Aorta (tissue), 5 donors: ENCODE results near the gene MED12L. TPM values are rescaled to one million over a fixed set of nuclear protein-coding genes. Genes with fewer than 3 reads are reported as not detected.

ENCODE experiments used
- ATAC-seq: fragments of 200-7000 bp; cut with Tn5 transposase; one replicate; pipeline ENCODE4 v1.9.1; 2022; ENCODE audit warnings: moderate library complexity; ENCODE audit not compliant: low FRiP score
- DNase-seq, 2 donors: peaks; one replicate each; pipeline ENCODE4 v3.0.0-alpha.2; 2020
- H3K27ac ChIP-seq, 2 donors: one replicate each; pipeline ENCODE4 v1.5.1; 2013; ENCODE audit warnings: low read length in 2 of 2, mild to moderate bottlenecking in 2 of 2, moderate library complexity in 2 of 2, control low read depth in 1 of 2, inconsistent platforms in 1 of 2, low read depth in 1 of 2
- H3K27me3 ChIP-seq, 2 donors: one replicate each; pipeline ENCODE4 v1.6.1; 2013; ENCODE audit warnings: control low read depth in 1 of 2, low read length in 1 of 2, mild to moderate bottlenecking in 1 of 2, moderate library complexity in 1 of 2; ENCODE audit not compliant: insufficient read depth in 2 of 2, control insufficient read depth in 1 of 2
- H3K36me3 ChIP-seq, 2 donors: one replicate each; pipeline ENCODE4 v1.6.1; 2013; ENCODE audit warnings: control low read depth in 1 of 2, low read length in 1 of 2, mild to moderate bottlenecking in 1 of 2; ENCODE audit not compliant: insufficient read depth in 2 of 2, control insufficient read depth in 1 of 2
- H3K4me1 ChIP-seq, 2 donors: one replicate each; pipeline ENCODE4 v1.6.1; 2013; ENCODE audit warnings: low read length in 2 of 2, control low read depth in 1 of 2, mild to moderate bottlenecking in 1 of 2, moderate library complexity in 1 of 2; ENCODE audit not compliant: insufficient read depth in 2 of 2, control insufficient read depth in 1 of 2
- H3K4me3 ChIP-seq, 2 donors: one replicate each; pipeline ENCODE4 v1.5.1; 2013; ENCODE audit warnings: low read length in 2 of 2, control low read depth in 1 of 2, mild to moderate bottlenecking in 1 of 2
- H3K9me3 ChIP-seq: one replicate; pipeline ENCODE4 v1.6.1; 2013; ENCODE audit warnings: mild to moderate bottlenecking, low read length; ENCODE audit not compliant: control insufficient read depth
- WGBS, 2 donors: extraction: QIAGEN DNeasy Blood & Tissue Kit; methylation state at CpG; one replicate each; pipeline ENCODE4 v1.1.7; 2013; 5-methylcytosine and 5-hydroxymethylcytosine counted together
- intact Hi-C, 2 donors: fragments of 100-400 bp; cut with DNase I; formaldehyde crosslinking; loops; one replicate each; pipeline versions ENCODE4 v1.14.2 to v1.15.0; 2022
- polyA plus RNA-seq, 2 donors: library from polyadenylated mRNA; stranded (reverse); fragments of 200-250 nt; gene quantifications; one replicate each; pipeline ENCODE4 v1.2.3, GENCODE V29; 2013
- total RNA-seq, 2 donors: library from RNA; stranded (reverse); fragmentation: NEBNext Ultra II Directional; extraction: Animal tissue kit (Norgen Biotek cat#: 25700); gene quantifications; one replicate each; pipeline ENCODE4 v1.2.1, GENCODE V29; 2021
- donor health status: healthy with polysubstance abuse.
- donor health status: Bipolar disorder and iron deficiency.
- donor health status: DM: no; HTN: no; CAD: no.
- donor health status: DM: no; HTN: no; CAD: no.
- donor health status: DM: yes; HTN: yes; CAD: no.

MED12L gene
- total and polyA plus RNA-seq, 4 donors: 1.1 to 2.3 TPM; not detected in 2

DNA sequence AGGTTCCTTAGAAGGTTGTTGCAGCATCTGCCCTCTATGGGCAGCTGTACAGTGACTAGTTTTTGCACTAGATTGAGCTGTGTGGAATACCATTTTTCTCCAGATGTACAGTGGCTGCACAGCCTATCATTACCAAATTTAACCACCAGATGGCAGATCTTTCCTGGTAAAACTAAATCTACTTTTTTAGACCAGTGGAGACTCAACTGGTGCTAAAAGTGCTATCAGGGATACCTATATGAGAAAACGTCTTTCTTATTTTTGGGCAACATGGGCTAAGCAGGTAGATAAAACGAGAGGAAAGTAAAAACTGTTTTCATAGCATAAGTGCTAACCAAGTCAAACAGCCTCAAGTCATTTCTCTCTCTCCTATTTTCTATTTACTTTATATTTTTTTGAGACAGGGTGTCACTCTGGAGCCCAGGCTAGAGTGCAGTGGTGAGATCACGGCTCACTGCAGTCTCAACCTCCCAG, 354.2 kb downstream of the MED12L start:
- no peaks in the 10 kb centered on the region for H3K9me3 ChIP-seq
- H3K27me3 ChIP-seq: no peaks in the 10 kb centered on the region
- WGBS, 2 donors: 17 to 18% methylated on average over 3 of the region's 3 CpGs
- H3K27ac ChIP-seq: no peak overlapping the region
- no peak overlapping the region for H3K4me3 ChIP-seq
- no peaks in the 10 kb centered on the region for H3K36me3 ChIP-seq
- intact Hi-C loops: loop anchor here (2.0 to 10.0 kb wide), 4 partner anchors 223 to 478 kb away; no protein-coding TSS in a partner anchor
- ATAC-seq: peak; percentile 82
- DNase-seq: no peak
- no peaks in the 10 kb centered on the region for H3K4me1 ChIP-seq

DNA sequence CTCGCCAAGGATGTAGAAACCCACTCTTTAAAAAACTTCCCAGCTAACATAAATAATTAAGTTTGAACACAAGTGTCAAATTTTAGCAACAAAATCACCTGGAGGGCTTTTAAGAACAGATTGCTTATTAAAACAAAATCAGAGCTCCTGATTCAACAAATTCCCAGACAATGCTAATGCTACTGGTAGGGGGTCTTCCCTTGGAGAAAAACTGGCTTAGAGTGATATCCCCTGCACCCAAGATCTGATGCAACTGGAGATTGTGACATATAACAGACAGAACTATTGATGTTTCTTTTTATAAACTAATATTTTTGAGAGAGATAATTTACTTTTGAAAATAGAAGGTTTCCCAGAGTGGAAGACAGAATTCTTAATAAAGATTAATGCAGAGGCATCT, 355.5 kb downstream of the MED12L start:
- Histone ChIP-seq H3K27me3 (no peaks in the 10 kb centered on the region), H3K4me1 (no peaks in the 10 kb centered on the region), H3K4me3 (no peak overlapping the region), H3K36me3 (no peaks in the 10 kb centered on the region), H3K9me3 (no peaks in the 10 kb centered on the region), H3K27ac (no peak overlapping the region)
- WGBS, 2 donors: 95 to 96% methylated on average over 1 of the region's 1 CpG
- intact Hi-C loops: loop anchor here (5.0 to 10.0 kb wide), 2 partner anchors 221 to 224 kb away; no protein-coding TSS in a partner anchor
- ATAC-seq: no peak
- no peak for DNase-seq

- Histone ChIP-seq H3K9me3 (no peaks in the 10 kb centered on the region), H3K27ac (no peak overlapping the region), H3K4me1 (no peaks in the 10 kb centered on the region), H3K27me3 (no peaks in the 10 kb centered on the region), H3K36me3 (no peaks in the 10 kb centered on the region), H3K4me3 (no peak overlapping the region)
- no peak for DNase-seq
- ATAC-seq: no peak
- intact Hi-C loops: loop anchor here (5.0 to 10.0 kb wide), 2 partner anchors 219 to 221 kb away; no protein-coding TSS in a partner anchor
- WGBS, 2 donors: 77 to 80% methylated on average over 7 of the region's 7 CpGs
Measured at GRCh38 chr3:151443583-151443982, 358.1 kb downstream of the MED12L start.

GRCh38 chr3:151445273-151446001, 360.0 kb downstream of the MED12L start:
- Histone ChIP-seq H3K4me3 (no peak overlapping the region), H3K9me3 (no peaks in the 10 kb centered on the region), H3K27me3 (no peaks in the 10 kb centered on the region), H3K36me3 (no peaks in the 10 kb centered on the region), H3K27ac (no peak overlapping the region), H3K4me1 (no peaks in the 10 kb centered on the region)
- intact Hi-C loops: loop anchor here in 1 of 2 donors (10.0 kb wide), 1 partner anchor 219 kb away; no protein-coding TSS in a partner anchor
- peak in 1 of 2 donors; percentile 66 for DNase-seq
- ATAC-seq: peak; percentile 68
- WGBS, 2 donors: 52 to 56% methylated on average over 5 of the region's 5 CpGs

DNA sequence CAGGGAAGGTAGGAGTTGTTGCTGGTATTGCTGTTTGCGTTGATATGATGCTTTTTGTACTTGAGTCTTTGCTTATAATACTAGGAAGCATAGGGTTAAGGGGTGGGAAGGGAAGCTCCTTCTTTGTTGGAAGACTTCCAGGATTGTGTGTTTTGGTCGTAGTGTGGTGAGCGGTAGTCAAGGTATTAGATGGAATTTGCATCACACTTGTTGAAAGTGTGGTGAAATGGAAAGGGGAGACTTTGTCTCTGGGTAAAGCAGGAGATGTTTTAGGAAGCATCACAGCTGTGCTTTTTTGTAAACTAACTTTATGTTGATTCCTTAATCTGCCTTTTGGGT, 360.5 kb downstream of the MED12L start:
- no peaks in the 10 kb centered on the region for H3K27me3 ChIP-seq
- no peak for ATAC-seq
- 73 to 75% methylated on average over 3 of the region's 3 CpGs for WGBS, 2 donors
- DNase-seq: no peak
- no peaks in the 10 kb centered on the region for H3K36me3 ChIP-seq
- no peaks in the 10 kb centered on the region for H3K9me3 ChIP-seq
- H3K4me3 ChIP-seq: no peak overlapping the region
- H3K4me1 ChIP-seq: no peaks in the 10 kb centered on the region
- H3K27ac ChIP-seq: no peak overlapping the region
- intact Hi-C loops: loop anchor here in 1 of 2 donors (10.0 kb wide), 1 partner anchor 219 kb away; no protein-coding TSS in a partner anchor

GRCh38 chr3:151452368-151452767, 366.9 kb downstream of the MED12L start:
- H3K4me3 ChIP-seq: no peak overlapping the region
- 0 to 44% methylated on average over 1 of the region's 1 CpG for WGBS, 2 donors
- intact Hi-C loops: no loop called here
- no peaks in the 10 kb centered on the region for H3K27me3 ChIP-seq
- no peaks in the 10 kb centered on the region for H3K36me3 ChIP-seq
- H3K9me3 ChIP-seq: no peaks in the 10 kb centered on the region
- no peak for DNase-seq
- no peak for ATAC-seq
- H3K4me1 ChIP-seq: no peaks in the 10 kb centered on the region
- H3K27ac ChIP-seq: no peak overlapping the region

GRCh38 chr3:151452841-151453240, 367.4 kb downstream of the MED12L start:
- Histone ChIP-seq H3K27me3 (no peaks in the 10 kb centered on the region), H3K9me3 (no peaks in the 10 kb centered on the region), H3K4me1 (no peaks in the 10 kb centered on the region), H3K27ac (no peak overlapping the region), H3K36me3 (no peaks in the 10 kb centered on the region), H3K4me3 (no peak overlapping the region)
- intact Hi-C loops: no loop called here
- whole genome bisulfite sequencing, 2 donors: 47 to 59% methylated on average over 2 of the region's 2 CpGs
- ATAC-seq (no peak), DNase-seq (no peak)

GRCh38 chr3:151456065-151456464, 370.6 kb downstream of the MED12L start:
- no peaks in the 10 kb centered on the region for H3K27me3 ChIP-seq
- no peak for DNase-seq
- no peaks in the 10 kb centered on the region for H3K36me3 ChIP-seq
- 93% methylated on average over 3 of the region's 3 CpGs for WGBS, 2 donors
- no peaks in the 10 kb centered on the region for H3K9me3 ChIP-seq
- no peak overlapping the region for H3K4me3 ChIP-seq
- no peak for ATAC-seq
- no peaks in the 10 kb centered on the region for H3K4me1 ChIP-seq
- intact Hi-C loops: no loop called here
- H3K27ac ChIP-seq: no peak overlapping the region

GRCh38 chr3:151459358-151459757, 373.9 kb downstream of the MED12L start:
- H3K36me3 ChIP-seq: no peaks in the 10 kb centered on the region
- H3K27ac ChIP-seq: no peak overlapping the region
- DNase-seq (no peak), ATAC-seq (no peak)
- no peak overlapping the region for H3K4me3 ChIP-seq
- H3K27me3 ChIP-seq: no peaks in the 10 kb centered on the region
- intact Hi-C loops: no loop called here
- no peaks in the 10 kb centered on the region for H3K4me1 ChIP-seq
- no peaks in the 10 kb centered on the region for H3K9me3 ChIP-seq
- WGBS, 2 donors: 8 to 38% methylated on average over 3 of the region's 3 CpGs
